LNCAP (cell line): ENCODE data around the gene MPHOSPH6.

Experiments
- CTCF ChIP-seq: fragments of 450-650 bp; IDR thresholded peaks from 2 replicates; pipeline ENCODE4 v1.5.1; 2017; ENCODE audit warnings: mild to moderate bottlenecking

The MPHOSPH6 gene

GRCh38 chr16:82111944-82112343 is 58.1 kb downstream of the MPHOSPH6 start:
- no peak for TF ChIP-seq CTCF

- TF ChIP-seq CTCF: no peak
Observed at GRCh38 chr16:82108774-82109173, 61.2 kb downstream of the MPHOSPH6 start.

GRCh38 chr16:82108100-82108499 is 61.9 kb downstream of the MPHOSPH6 start:
- TF ChIP-seq CTCF: no peak

- no peak for TF ChIP-seq CTCF
Observed at GRCh38 chr16:82105107-82105506, 64.9 kb downstream of the MPHOSPH6 start.
